ENCODE results near the gene C4orf50.

C4orf50 gene

DNA sequence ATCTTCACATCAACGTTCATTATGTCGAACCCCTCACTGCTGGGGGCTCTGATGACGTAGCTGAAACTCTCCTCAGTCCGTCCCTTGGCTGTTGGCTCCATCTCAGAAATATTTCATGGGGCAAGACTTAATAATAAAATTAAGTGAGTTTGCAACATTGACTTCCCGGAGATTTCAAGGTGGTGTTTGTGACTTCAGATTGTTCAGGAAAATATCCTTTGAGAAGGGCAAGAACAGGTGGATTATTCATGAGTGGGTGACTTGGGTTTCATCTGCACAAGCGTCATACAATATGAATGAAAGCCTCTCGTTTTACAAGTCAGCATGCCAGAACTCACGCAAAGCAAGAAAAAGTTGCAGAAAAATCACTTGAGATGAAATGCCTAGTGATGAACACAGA is at the start of gene C4orf50:
Gene C4orf50, minus strand, starts transcription at position 101 of the 400 bp plus-strand sequence.
- DNase-seq, result no peak

GRCh38 chr4:6065934-6066590 is 47.8 kb upstream of the C4orf50 start:
- DNase-seq, result no peak

GRCh38 chr4:6065166-6065565 is 46.9 kb upstream of the C4orf50 start:
- no peak for DNase-seq

DNA sequence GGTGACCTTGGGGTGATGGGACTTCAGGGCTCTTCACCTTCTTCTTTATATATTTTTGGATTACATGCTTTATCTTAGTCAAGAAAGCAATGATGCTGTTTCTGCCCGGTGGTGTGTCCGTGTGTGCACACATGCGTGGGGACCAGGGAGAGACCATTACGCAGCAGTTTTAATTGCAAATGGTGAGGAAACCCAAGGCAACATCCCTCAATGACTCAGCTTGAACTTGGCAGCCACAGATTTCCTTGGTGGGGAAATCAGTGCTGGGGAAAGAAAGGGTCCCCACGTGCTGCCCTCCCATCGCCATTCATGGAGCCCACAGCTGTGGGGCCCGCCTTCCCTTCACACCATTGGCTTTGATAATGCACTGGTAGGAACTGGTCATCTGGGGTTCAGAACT is 46.2 kb upstream of the C4orf50 start:
- no peak for DNase-seq

DNA sequence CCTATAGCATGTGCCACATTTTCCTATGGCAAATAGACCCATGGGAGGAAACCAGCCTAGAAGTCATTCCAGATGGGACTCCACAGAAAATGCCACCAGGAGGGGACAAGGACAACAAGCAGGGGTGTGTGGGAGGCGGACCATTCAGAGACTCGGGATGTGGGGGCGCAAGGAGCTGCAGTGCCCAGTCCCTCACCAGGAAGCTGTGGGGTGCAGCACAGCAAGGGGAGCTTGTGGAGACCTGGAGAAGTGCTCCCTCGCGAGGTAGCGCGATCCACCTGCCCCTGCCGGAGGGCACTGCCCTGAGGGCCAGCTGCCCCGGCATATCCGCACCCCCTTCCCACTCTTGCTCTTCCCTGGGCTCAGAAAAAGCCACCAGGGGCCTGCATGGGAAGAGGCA is 45.5 kb upstream of the C4orf50 start:
- no peak for DNase-seq

GRCh38 chr4:6062133-6062532 is 43.9 kb upstream of the C4orf50 start:
- DNase-seq, result no peak

DNA sequence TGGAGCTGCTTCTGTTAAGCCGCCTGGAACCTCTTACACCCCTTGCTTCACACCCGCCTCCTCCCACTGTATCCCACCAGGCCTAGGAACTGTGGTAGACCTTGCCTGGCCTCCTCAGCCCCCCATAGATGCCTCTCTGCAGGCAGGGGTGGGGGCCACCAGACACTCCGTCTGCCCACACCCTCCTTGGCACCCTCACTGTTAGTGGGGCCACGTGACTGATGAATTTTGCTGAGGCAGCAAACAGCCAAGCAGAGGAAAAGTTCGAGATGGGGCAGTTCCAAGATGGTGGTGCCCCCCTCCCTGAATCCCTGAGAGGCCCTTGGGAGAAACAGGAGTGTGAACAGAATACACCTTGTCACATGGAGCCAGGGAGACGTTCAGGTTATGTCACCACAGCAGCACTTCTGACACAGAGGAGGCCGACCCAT is 41.2 kb upstream of the C4orf50 start:
- DNase-seq, result no peak

DNA sequence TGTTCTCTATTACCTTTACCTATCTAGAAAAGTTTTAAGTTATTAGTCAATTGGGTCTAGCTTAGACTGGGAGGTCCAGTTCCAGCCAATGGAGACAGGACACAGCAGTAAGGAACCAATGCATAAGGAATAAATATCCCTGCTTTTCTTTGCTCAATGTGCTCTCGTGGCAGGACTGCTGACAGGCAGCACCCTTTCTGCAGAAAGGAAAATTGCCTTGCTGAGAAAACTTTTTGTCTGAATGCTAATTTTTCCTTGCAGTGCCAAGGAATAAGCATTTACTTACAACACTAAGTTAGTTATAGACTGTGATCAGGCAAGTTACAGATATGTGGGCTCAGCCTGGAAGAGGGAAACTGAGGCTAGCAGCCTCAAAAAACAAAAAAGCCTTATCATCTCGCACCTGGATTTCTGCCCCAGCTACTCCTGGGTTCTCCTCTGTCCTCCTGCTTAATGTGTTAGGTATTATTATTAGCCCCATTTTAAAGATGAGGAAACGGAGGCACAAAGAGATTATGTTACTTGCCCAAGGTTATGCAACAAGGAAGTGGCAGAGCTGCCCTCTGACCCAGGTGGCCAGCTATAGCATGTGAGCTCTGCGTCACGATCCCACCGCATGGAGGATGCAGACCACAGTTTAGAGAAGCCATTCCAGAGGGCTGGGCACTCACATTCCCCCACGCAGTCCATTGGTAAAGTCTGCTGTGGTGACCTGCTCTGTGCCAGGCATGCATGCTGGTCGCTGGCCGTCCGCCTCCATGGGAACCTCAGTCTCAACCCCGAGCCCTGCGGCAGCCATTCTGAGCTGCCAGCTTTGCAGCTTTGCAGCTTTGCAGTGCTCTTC is 40.5 kb upstream of the C4orf50 start:
- DNase-seq, result no peak

DNA sequence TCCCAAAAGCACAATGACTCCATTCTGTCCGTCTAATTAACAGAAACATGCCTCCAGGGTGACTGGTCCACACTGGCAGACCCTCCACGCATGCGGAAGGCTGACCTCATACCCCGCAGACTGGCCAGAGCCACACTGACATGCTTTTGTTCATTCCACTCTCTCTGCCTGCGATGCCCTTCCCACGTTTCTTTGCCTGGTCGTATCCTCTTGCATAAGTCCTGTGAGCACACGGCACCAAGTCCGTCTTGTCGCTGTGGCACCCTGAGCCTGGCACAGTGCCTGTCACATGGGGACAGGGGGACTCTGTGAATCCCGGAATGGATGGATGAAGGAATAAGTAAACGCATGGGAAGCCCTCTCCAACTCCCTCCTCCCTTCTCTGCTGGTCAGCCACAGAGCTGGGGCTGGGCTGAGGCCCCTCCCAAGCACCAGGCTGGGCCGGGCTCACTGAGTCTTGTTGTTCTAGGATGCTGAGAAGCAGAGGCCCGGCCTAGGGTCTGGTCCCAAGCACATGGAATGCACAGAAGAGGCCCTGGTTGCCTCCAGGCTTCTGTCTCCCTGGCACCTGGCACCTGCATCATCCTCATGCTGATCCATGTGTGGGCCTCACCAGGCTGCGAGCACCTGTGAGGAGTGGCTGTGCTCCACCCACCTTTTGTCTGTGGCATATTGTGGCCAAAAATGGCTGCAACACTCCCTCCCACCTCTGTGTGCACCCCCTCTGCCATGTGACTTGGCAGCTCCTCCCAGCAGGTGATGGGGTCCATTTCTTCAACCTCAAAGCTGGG is 38.9 kb upstream of the C4orf50 start:
- no peak for DNase-seq

DNA sequence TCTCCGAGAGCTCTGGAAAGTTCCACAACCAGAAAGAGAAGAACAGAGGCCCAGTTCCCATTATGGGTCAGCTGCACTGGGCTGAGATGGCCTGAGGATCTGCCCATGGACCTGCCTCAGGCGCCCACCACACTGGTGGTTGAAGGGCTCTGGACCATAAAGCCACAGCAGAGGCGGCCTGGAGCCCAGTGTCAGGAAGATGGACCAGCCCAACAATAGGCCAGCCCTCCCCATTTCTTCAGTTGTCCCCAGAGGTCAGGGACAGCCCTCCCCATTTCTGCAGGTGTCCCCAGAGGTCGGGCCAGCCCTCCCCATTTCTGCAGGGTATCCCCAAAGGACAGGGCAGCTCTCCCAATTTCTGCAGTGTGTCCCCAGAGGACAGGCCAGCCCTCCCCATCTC is 37.2 kb upstream of the C4orf50 start:
- no peak for DNase-seq

- no peak for DNase-seq
These were observed 36.8 kb upstream of the C4orf50 start for GRCh38 chr4:6055030-6055429.

- DNase-seq, result no peak
These were observed 36.1 kb upstream of the C4orf50 start for GRCh38 chr4:6054162-6054922.

- DNase-seq, result no peak
These were observed 34.4 kb upstream of the C4orf50 start for GRCh38 chr4:6052679-6053078.

DNA sequence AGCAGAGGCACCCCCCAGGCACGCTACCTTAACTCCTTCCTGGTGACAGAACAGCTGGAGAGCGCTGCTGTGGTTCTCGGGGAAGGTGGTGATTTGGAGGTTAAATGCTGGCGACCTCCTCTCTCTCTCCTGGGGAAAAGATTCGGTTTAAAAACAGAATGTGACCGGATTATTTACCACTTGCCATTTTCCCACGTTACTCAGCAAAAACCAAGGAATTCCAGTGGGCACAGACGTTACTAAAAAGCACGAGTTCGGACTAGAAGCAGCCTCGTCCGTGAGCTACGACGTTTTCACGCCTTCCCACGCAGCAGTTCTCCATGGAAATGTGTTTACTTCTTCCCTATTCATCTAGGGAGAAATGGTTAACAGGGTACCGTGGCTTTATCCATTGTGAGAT is 32.3 kb upstream of the C4orf50 start:
- DNase-seq, result no peak

GRCh38 chr4:6049985-6050384 is 31.8 kb upstream of the C4orf50 start:
- DNase-seq, result no peak

DNA sequence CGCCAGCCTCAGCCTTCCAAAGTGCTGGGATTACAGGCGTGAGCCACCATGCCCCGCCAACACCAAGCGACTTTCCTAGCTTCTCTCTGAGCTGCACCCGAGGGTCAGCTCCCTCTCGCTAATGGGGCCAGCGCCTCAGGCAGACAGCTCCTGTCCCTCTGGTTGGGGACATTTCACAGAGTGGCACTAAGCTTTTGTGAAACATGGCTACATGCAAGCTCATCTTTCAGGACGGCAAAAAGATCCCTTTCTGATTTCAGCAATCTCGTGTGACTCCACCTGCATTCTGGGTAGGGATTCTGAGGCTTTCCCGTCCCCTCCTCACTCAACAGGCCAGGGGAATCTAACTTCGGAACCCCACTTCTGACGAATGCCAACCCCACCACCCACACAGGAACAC is 31.0 kb upstream of the C4orf50 start:
- no peak for DNase-seq

DNA sequence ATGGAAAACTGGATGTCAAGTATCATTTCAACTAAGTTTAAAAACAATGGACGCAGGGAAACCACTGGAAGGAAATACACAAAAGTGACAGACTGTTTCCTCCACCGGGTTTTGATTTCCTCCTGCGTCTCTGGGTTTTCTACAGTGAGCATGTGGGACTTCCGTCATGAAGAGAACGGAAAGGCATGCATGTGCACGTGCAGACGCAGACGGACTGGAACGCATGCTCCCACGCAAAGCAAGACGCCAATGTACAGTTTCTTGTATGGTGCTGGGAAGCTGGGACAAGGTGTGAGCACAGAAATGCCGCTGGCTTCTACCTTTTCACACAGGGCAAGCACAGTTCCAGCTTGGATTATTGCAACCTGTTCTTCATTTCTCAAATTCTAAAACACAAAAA is 30.3 kb upstream of the C4orf50 start:
- no peak for DNase-seq

GRCh38 chr4:6047130-6047673 is 29.0 kb upstream of the C4orf50 start:
- DNase-seq, result no peak

GRCh38 chr4:6046526-6047129 is 28.4 kb upstream of the C4orf50 start:
- no peak for DNase-seq

GRCh38 chr4:6044805-6045204 is 26.6 kb upstream of the C4orf50 start:
- DNase-seq, result no peak

- DNase-seq, result no peak
These were observed 26.0 kb upstream of the C4orf50 start for GRCh38 chr4:6044276-6044675.

DNA sequence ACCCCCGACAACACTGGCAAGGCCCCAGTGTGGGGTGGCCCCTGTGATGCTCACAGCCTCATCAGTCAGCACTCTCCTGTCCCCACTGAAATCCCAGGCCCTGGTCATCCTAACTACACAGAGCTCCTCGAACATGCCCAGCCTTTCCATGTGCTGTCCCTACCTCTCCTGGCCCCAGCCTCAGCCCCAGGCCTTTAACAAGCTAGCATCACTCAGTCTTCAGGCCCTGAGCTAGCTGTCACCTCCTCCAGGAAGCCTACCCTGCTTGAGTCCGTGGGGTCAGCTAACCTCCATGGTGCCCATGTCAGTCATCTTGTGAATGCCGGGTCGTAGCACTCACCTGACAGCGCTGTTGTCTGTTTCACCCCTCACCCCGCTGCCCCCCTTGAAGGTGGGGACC is 25.6 kb upstream of the C4orf50 start:
- DNase-seq, result no peak

All from NCI-H1436 (cell line).